ENCODE results near the gene GRB14.
"Not testable (repeated sequence)": the region's sequence is repeated elsewhere in the genome, so short reads cannot be mapped to it uniquely, and the experiment has no call there.

GRB14 gene

GRCh38 chr2:164620873-164621763 is at the start of gene GRB14:
Gene GRB14, minus strand, starts transcription at chr2:164621482. Its CDS starts 173 bp downstream, at chr2:164621309.
- peak; percentile 26 for DNase-seq (ENCODE audit: low spot score)

- no peak for DNase-seq (ENCODE audit: low spot score)
Observed at GRCh38 chr2:164669291-164669690, 48.0 kb upstream of the GRB14 start.

GRCh38 chr2:164667566-164667965 is 46.3 kb upstream of the GRB14 start:
- no peak for DNase-seq (ENCODE audit: low spot score)

- DNase-seq (ENCODE audit: low spot score): no peak
Observed at GRCh38 chr2:164664070-164664469, 42.8 kb upstream of the GRB14 start.

GRCh38 chr2:164662868-164663631 is 41.8 kb upstream of the GRB14 start:
- no peak for DNase-seq (ENCODE audit: low spot score)

- DNase-seq (ENCODE audit: low spot score): no peak
Observed at GRCh38 chr2:164662066-164662465, 40.8 kb upstream of the GRB14 start.

GRCh38 chr2:164661349-164661748 is 40.1 kb upstream of the GRB14 start:
- DNase-seq (ENCODE audit: low spot score): no peak

GRCh38 chr2:164657129-164657528 is 35.8 kb upstream of the GRB14 start:
- no peak for DNase-seq (ENCODE audit: low spot score)

GRCh38 chr2:164655750-164656149 is 34.5 kb upstream of the GRB14 start:
- DNase-seq (ENCODE audit: low spot score): no peak

GRCh38 chr2:164655336-164655735 is 34.1 kb upstream of the GRB14 start:
- DNase-seq (ENCODE audit: low spot score): no peak

- DNase-seq (ENCODE audit: low spot score): no peak
Observed at GRCh38 chr2:164651361-164651760, 30.1 kb upstream of the GRB14 start.

GRCh38 chr2:164644036-164644700 is 22.9 kb upstream of the GRB14 start:
- DNase-seq (ENCODE audit: low spot score): no peak

- DNase-seq (ENCODE audit: low spot score): no peak
Observed at GRCh38 chr2:164642946-164643555, 21.8 kb upstream of the GRB14 start.

GRCh38 chr2:164642268-164642667 is 21.0 kb upstream of the GRB14 start:
- DNase-seq (ENCODE audit: low spot score): no peak

- DNase-seq (ENCODE audit: low spot score): not testable (repeated sequence)
Observed at GRCh38 chr2:164628319-164628718, 7.0 kb upstream of the GRB14 start.

GRCh38 chr2:164625378-164625971 is 4.2 kb upstream of the GRB14 start:
- no peak for DNase-seq (ENCODE audit: low spot score)

- DNase-seq (ENCODE audit: low spot score): no peak
Observed at GRCh38 chr2:164624316-164624715, 3.0 kb upstream of the GRB14 start.

- no peak for DNase-seq (ENCODE audit: low spot score)
Observed at GRCh38 chr2:164622338-164623106, 1.2 kb upstream of the GRB14 start.

GRCh38 chr2:164621764-164622105 is 453 bp upstream of the GRB14 start:
- peak; percentile 7 for DNase-seq (ENCODE audit: low spot score)

- no peak for DNase-seq (ENCODE audit: low spot score)
Observed at GRCh38 chr2:164620457-164620856, 825 bp downstream of the GRB14 start.

- DNase-seq (ENCODE audit: low spot score): no peak
Observed at GRCh38 chr2:164617466-164617865, 3.8 kb downstream of the GRB14 start.

Data from germinal center (tissue), 1 donor.